ENCODE results near the gene CTBP2.

GRCh38 chr10:125144206-125144605 is 16.2 kb downstream of the CTBP2 start:
- TF ChIP-seq, protein P1, sequence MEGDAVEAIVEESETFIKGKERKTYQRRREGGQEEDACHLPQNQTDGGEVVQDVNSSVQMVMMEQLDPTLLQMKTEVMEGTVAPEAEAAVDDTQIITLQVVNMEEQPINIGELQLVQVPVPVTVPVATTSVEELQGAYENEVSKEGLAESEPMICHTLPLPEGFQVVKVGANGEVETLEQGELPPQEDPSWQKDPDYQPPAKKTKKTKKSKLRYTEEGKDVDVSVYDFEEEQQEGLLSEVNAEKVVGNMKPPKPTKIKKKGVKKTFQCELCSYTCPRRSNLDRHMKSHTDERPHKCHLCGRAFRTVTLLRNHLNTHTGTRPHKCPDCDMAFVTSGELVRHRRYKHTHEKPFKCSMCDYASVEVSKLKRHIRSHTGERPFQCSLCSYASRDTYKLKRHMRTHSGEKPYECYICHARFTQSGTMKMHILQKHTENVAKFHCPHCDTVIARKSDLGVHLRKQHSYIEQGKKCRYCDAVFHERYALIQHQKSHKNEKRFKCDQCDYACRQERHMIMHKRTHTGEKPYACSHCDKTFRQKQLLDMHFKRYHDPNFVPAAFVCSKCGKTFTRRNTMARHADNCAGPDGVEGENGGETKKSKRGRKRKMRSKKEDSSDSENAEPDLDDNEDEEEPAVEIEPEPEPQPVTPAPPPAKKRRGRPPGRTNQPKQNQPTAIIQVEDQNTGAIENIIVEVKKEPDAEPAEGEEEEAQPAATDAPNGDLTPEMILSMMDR (IDR thresholded peaks at IDR 0.05) = no peak
- TF ChIP-seq POLR2A (IDR thresholded peaks at IDR 0.05) = no peak

Data from breast epithelium (tissue), 3 donors.